ENCODE measurements around the gene GABRR3. TPM values are rescaled to one million over a fixed set of nuclear protein-coding genes. Genes with fewer than 3 reads are reported as not detected.

Gene GABRR3
- total RNA-seq, 1 experiment from 2014 or later = not detected

GRCh38 chr3:97996988-97997387 lies 38.1 kb downstream of the GABRR3 start:
- H3K27ac ChIP-seq (ENCODE audit: low read length) = no peak overlapping the region
- ChIA-PET CTCF (interaction anchor here (0.6 kb wide), 1 partner anchor 743 kb away, joined by 3 read pairs; no protein-coding TSS in a partner anchor), POLR2A (no interaction called here)
- intact Hi-C loops (cut with micrococcal nuclease; ENCODE audit: unreplicated experiment) = no loop called here
- H3K4me3 ChIP-seq (ENCODE audit: low read depth in 2 of 2, low read length in 2 of 2) = no peak overlapping the region
- H3K4me1 ChIP-seq (ENCODE audit: control insufficient read depth, insufficient read depth, low read length) = no peaks in the 10 kb centered on the region
- BruUV-seq (replicated peaks) = no TSS peak
- ATAC-seq (no peak), DNase-seq (ENCODE audit: low read depth, low spot score) (no peak)
- no peaks in the 10 kb centered on the region for H3K36me3 ChIP-seq (ENCODE audit: control insufficient read depth, insufficient read depth, low read length)
- H3K27me3 ChIP-seq (ENCODE audit: control insufficient read depth, insufficient read depth, low read length) = peaks cover 12% of the 10 kb centered on the region
- H3K9me3 ChIP-seq (ENCODE audit: control insufficient read depth, insufficient read depth, low read depth, low read length) = no peaks in the 10 kb centered on the region
- in situ Hi-C loops (cut with HindIII; ENCODE audit: low pct_unique_long_range_greater_than_20kb, low sequenced_read_pairs) = no loop called here
- TF ChIP-seq POLR2AphosphoS5 (IDR thresholded peaks at IDR 0.05; ENCODE audit: low read depth, low read length) (no peak), REST (IDR thresholded peaks at IDR 0.05; ENCODE audit: insufficient read depth in 1 of 2, low read depth in 2 of 2, low read length in 1 of 2) (no peak), TCF7L2 (IDR thresholded peaks at IDR 0.05; ENCODE audit: low read depth, low read length) (no peak), CTCF (IDR thresholded peaks at IDR 0.05) (no peak), SIN3A (IDR thresholded peaks at IDR 0.05; ENCODE audit: borderline replicate concordance, insufficient read depth, low read depth, low read length) (no peak)

GRCh38 chr3:97994328-97994945 lies 40.7 kb downstream of the GABRR3 start:
- ATAC-seq = no peak

More at GRCh38 chr3:97994328-97994945, 40.7 kb downstream of the GABRR3 start:
- POLR2A ChIA-PET = no interaction called here
- intact Hi-C loops (cut with micrococcal nuclease; ENCODE audit: unreplicated experiment) = no loop called here
- CTCF ChIA-PET = no interaction called here
- in situ Hi-C loops (cut with HindIII; ENCODE audit: low pct_unique_long_range_greater_than_20kb, low sequenced_read_pairs) = no loop called here
- TF ChIP-seq SIN3A (IDR thresholded peaks at IDR 0.05; ENCODE audit: borderline replicate concordance, insufficient read depth, low read depth, low read length) (no peak), POLR2AphosphoS5 (IDR thresholded peaks at IDR 0.05; ENCODE audit: low read depth, low read length) (no peak), TCF7L2 (IDR thresholded peaks at IDR 0.05; ENCODE audit: low read depth, low read length) (no peak), CTCF (IDR thresholded peaks at IDR 0.05) (no peak), REST (IDR thresholded peaks at IDR 0.05; ENCODE audit: insufficient read depth in 1 of 2, low read depth in 2 of 2, low read length in 1 of 2) (no peak)
- no peak overlapping the region for H3K4me3 ChIP-seq (ENCODE audit: low read depth in 2 of 2, low read length in 2 of 2)
- no peak for DNase-seq (ENCODE audit: low read depth, low spot score)
- H3K36me3 ChIP-seq (ENCODE audit: control insufficient read depth, insufficient read depth, low read length) = no peaks in the 10 kb centered on the region
- BruUV-seq (replicated peaks) = no TSS peak
- no peak overlapping the region for H3K27ac ChIP-seq (ENCODE audit: low read length)
- no peaks in the 10 kb centered on the region for H3K9me3 ChIP-seq (ENCODE audit: control insufficient read depth, insufficient read depth, low read depth, low read length)
- no peaks in the 10 kb centered on the region for H3K4me1 ChIP-seq (ENCODE audit: control insufficient read depth, insufficient read depth, low read length)
- H3K27me3 ChIP-seq (ENCODE audit: control insufficient read depth, insufficient read depth, low read length) = peaks cover 10% of the 10 kb centered on the region

All from Panc1 (cell line).